Measurements from ENCODE around the gene HOXA3.

- TF ChIP-seq CTCF (conservative IDR thresholded peaks at IDR 0.05) = no peak
- TF ChIP-seq ZFX (IDR thresholded peaks at IDR 0.05) = no peak
Observed at GRCh38 chr7:27125986-27126394, 26.4 kb downstream of the HOXA3 start.
